ENCODE results near the gene ANKRD22. TPM values are rescaled to one million over a fixed set of nuclear protein-coding genes. Genes with fewer than 3 reads are reported as not detected.

ANKRD22 gene
- total and polyA plus RNA-seq, 2 donors (not counting 3 experiments of a cell fraction or from before 2014, with no cell fraction given): not detected

DNA sequence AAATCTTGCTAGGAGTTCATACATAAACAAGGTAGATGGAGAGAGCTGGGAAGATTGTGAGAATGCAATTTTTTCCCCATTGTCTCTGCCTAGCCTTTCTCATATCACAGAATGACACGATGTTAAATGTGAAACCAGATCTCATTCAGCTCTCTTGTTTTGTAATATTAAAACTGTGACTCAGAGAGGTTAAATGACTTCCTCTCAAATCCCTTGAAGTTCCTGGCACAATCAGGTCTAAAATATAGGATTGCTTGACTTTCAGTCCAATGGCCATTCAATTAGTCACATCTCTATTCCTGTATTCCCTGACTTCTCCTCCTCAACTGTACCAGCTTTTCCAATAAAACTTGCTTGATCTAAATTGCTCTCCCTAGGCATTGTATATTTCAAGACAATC, 3.1 kb downstream of the ANKRD22 start:
- Histone ChIP-seq H3K4me2 (ENCODE audit: insufficient read depth, low read length) (peak overlapping the region; percentile 50), H3K36me3 (ENCODE audit: control insufficient read depth in 2 of 2, extremely low read depth in 1 of 2, insufficient read depth in 2 of 2, low read length in 2 of 2) (no peaks in the 10 kb centered on the region), H3K4me3 (replicated peaks in 1 of 3; ENCODE audit: insufficient read depth in 1 of 3, low read depth in 1 of 3, low read length in 3 of 3) (no peak overlapping the region), H2AFZ (ENCODE audit: low read depth, low read length) (no peak overlapping the region), H3K79me2 (ENCODE audit: control insufficient read depth, insufficient read depth, low read length) (no peaks in the 10 kb centered on the region), H3K9me3 (replicated peaks; ENCODE audit: control insufficient read depth, insufficient read depth, low read length) (no peaks in the 10 kb centered on the region), H4K20me1 (replicated peaks; ENCODE audit: control insufficient read depth, extremely low read depth, insufficient read depth, low read length) (no peaks in the 10 kb centered on the region), H3K4me1 (ENCODE audit: control insufficient read depth, extremely low read depth, insufficient read depth, low read length) (peaks cover 7% of the 10 kb centered on the region), H3K27ac (ENCODE audit: insufficient read depth, low read depth, low read length) (no peak overlapping the region), H3K9ac (replicated peaks; ENCODE audit: extremely low read depth, insufficient read depth, low read length) (no peak overlapping the region), H3K9me1 (replicated peaks; ENCODE audit: control insufficient read depth, extremely low read depth, insufficient read depth, low read length) (no peaks in the 10 kb centered on the region), H3K27me3 (ENCODE audit: control insufficient read depth in 2 of 2, insufficient read depth in 2 of 2, low read length in 2 of 2) (peaks cover 0 to 3% of the 10 kb centered on the region in 2 experiments)
- FAIRE-seq: peak; percentile 93
- peak; percentile 73 for TF ChIP-seq FOS (IDR thresholded peaks at IDR 0.05; ENCODE audit: borderline replicate concordance, insufficient read depth, low read length)
- peak; percentile 58 for TF ChIP-seq JUN (IDR thresholded peaks at IDR 0.05; ENCODE audit: borderline replicate concordance, insufficient read depth, insufficient read length, low read depth)
- no peak for TF ChIP-seq POLR2A (IDR thresholded peaks at IDR 0.05; ENCODE audit: low read depth, low read length)
- TF ChIP-seq MYC (IDR thresholded peaks at IDR 0.05; ENCODE audit: low read depth, low read length): no peak
- DNase-seq (ENCODE audit: low read depth, low spot score): peak; percentile 68
- dilution Hi-C loops (cut with MboI; ENCODE audit: extremely low pct_ligation_motif_present, low sequenced_read_pairs) (no loop called here), intact Hi-C loops (cut with micrococcal nuclease) (loop anchor here (1.0 kb wide), 1 partner anchor 32 kb away; the partner anchor contains the start of gene STAMBPL1)
- POLR2A ChIA-PET: no interaction called here
- BruUV-seq (replicated peaks): no TSS peak
- CTCF ChIA-PET: interaction anchor here (0.7 to 1.4 kb wide), 13 partner anchors 9 to 369 kb away, joined by 3 to 14 read pairs (median 3); partner anchors contain the start of gene STAMBPL1

- BruUV-seq (replicated peaks): no TSS peak
- Histone ChIP-seq H3K79me2 (ENCODE audit: control insufficient read depth, insufficient read depth, low read length) (no peaks in the 10 kb centered on the region), H3K27ac (ENCODE audit: insufficient read depth, low read depth, low read length) (no peak overlapping the region), H3K4me3 (replicated peaks in 1 of 3; ENCODE audit: insufficient read depth in 1 of 3, low read depth in 1 of 3, low read length in 3 of 3) (no peak overlapping the region), H3K36me3 (ENCODE audit: control insufficient read depth in 2 of 2, extremely low read depth in 1 of 2, insufficient read depth in 2 of 2, low read length in 2 of 2) (no peaks in the 10 kb centered on the region), H3K4me1 (ENCODE audit: control insufficient read depth, extremely low read depth, insufficient read depth, low read length) (peaks cover 1% of the 10 kb centered on the region), H3K4me2 (ENCODE audit: insufficient read depth, low read length) (no peak overlapping the region), H3K9me1 (replicated peaks; ENCODE audit: control insufficient read depth, extremely low read depth, insufficient read depth, low read length) (no peaks in the 10 kb centered on the region), H3K27me3 (ENCODE audit: control insufficient read depth in 2 of 2, insufficient read depth in 2 of 2, low read length in 2 of 2) (peaks cover 0 to 2% of the 10 kb centered on the region in 2 experiments), H4K20me1 (replicated peaks; ENCODE audit: control insufficient read depth, extremely low read depth, insufficient read depth, low read length) (no peaks in the 10 kb centered on the region), H2AFZ (ENCODE audit: low read depth, low read length) (no peak overlapping the region), H3K9me3 (replicated peaks; ENCODE audit: control insufficient read depth, insufficient read depth, low read length) (no peaks in the 10 kb centered on the region), H3K9ac (replicated peaks; ENCODE audit: extremely low read depth, insufficient read depth, low read length) (no peak overlapping the region)
- dilution Hi-C loops (cut with MboI; ENCODE audit: extremely low pct_ligation_motif_present, low sequenced_read_pairs): no loop called here
- intact Hi-C loops (cut with micrococcal nuclease): no loop called here
- ChIA-PET CTCF (interaction anchor here (12.3 kb wide), 1 partner anchor 89 kb away, joined by 584 read pairs; no protein-coding TSS in a partner anchor), POLR2A (no interaction called here)
- FAIRE-seq (no peak), DNase-seq (ENCODE audit: low read depth, low spot score) (no peak)
- no peak for TF ChIP-seq POLR2A (IDR thresholded peaks at IDR 0.05; ENCODE audit: low read depth, low read length)
- no peak for TF ChIP-seq JUN (IDR thresholded peaks at IDR 0.05; ENCODE audit: borderline replicate concordance, insufficient read depth, insufficient read length, low read depth)
Measured at GRCh38 chr10:88843171-88843570, 8.5 kb downstream of the ANKRD22 start.
